Activated CD4-positive, alpha-beta T cell treated with anti-CD3 and anti-CD28 coated beads, Interleukin-2, amount 50 U/mL, for 24 hours (primary cell): ENCODE data around the gene CD3E.

ENCODE experiments used
- DNase-seq, 2 donors: peaks; one replicate each; pipeline ENCODE4 v3.0.0-alpha.2; 2020; ENCODE audit warnings: low read depth in 1 of 2, low spot score in 1 of 2

Gene CD3E

DNA sequence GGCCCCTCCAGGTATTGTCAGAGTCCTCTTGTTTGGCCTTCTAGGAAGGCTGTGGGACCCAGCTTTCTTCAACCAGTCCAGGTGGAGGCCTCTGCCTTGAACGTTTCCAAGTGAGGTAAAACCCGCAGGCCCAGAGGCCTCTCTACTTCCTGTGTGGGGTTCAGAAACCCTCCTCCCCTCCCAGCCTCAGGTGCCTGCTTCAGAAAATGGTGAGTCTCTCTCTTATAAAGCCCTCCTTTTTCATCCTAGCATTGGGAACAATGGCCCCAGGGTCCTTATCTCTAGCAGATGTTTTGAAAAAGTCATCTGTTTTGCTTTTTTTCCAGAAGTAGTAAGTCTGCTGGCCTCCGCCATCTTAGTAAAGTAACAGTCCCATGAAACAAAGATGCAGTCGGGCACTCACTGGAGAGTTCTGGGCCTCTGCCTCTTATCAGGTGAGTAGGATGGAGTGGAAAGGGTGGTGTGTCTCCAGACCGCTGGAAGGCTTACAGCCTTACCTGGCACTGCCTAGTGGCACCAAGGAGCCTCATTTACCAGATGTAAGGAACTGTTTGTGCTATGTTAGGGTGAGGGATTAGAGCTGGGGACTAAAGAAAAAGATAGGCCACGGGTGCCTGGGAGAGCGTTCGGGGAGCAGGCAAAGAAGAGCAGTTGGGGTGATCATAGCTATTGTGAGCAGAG is at the start of gene CD3E:
Gene CD3E, plus strand, starts transcription at position 163 of the 681 bp plus-strand sequence. Its CDS starts 223 bp downstream, at position 386.
- DNase-seq, result peak; percentile 46 to 66

DNA sequence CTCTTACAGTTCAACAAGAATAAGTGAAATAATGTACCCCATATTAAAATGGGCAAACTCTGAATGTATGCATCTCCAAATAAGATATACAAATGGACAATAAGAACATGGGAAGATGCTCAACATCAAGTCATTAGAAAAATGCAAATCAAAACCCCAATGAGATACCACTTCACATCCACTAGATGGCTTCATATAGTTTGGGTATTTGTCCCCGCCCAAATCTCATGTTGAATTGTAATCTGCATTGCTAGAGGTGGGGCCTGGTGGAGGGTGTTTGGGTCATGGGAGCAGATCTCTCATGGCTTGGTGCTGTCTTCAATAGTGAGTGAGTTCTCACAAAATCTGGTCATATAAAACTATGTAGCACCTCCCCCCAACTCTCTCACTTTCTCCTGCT is 46.1 kb upstream of the CD3E start:
- no peak for DNase-seq

DNA sequence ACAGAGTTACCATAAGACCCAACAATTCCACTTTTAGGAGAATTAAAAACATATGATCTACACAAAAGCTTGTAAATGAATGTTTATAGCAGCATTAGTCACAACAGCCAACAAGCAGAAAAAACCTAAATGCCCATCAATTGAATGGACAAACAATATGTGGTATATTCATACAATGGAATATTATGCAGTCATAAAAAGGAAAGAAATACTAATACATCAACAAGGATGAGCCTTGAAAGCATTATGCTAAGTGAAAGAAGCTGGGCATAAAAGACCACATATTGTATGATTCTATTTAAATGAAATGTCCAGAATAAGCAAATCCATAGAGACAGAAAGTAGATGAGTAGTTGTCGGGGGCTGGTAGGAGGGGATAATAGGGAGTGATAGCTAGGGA is 45.4 kb upstream of the CD3E start:
- DNase-seq, result no peak

DNA sequence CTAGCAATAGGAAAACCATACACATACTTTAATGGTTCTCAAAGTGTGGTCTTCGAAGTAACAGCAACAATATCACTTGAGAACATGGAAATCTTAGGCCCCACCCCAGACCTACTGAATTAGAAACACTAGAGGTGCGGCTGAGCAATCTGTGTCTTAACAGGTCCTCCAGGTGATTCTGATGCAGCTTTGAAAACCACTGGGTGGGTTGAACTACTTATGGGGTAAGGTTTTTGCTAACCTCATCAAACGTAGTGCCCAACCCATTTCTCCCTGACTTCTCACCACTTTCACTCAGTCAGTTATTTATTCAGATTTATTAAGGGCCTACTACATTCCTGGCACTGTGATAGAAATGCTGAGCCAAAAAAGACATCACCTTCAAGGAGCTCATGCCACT is 44.2 kb upstream of the CD3E start:
- DNase-seq, result no peak

DNA sequence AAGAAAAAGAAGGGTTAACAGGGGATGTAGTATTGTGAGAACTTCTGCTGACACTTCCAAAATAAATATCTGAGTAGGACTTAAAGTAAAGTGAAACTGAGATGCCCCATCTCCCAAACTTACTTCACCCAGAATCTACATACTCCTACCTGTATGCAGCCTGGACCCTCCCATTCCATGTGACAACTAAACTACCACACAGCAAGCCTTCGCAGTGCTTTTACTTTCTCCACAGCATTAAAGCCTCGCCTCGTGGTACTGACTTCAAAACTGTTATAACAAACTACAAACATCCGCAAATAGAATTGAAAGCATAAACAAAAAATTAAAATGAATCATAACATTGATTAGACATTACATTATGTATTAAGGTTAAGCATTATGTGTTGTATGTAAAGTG is 41.4 kb upstream of the CD3E start:
- DNase-seq, result no peak

DNA sequence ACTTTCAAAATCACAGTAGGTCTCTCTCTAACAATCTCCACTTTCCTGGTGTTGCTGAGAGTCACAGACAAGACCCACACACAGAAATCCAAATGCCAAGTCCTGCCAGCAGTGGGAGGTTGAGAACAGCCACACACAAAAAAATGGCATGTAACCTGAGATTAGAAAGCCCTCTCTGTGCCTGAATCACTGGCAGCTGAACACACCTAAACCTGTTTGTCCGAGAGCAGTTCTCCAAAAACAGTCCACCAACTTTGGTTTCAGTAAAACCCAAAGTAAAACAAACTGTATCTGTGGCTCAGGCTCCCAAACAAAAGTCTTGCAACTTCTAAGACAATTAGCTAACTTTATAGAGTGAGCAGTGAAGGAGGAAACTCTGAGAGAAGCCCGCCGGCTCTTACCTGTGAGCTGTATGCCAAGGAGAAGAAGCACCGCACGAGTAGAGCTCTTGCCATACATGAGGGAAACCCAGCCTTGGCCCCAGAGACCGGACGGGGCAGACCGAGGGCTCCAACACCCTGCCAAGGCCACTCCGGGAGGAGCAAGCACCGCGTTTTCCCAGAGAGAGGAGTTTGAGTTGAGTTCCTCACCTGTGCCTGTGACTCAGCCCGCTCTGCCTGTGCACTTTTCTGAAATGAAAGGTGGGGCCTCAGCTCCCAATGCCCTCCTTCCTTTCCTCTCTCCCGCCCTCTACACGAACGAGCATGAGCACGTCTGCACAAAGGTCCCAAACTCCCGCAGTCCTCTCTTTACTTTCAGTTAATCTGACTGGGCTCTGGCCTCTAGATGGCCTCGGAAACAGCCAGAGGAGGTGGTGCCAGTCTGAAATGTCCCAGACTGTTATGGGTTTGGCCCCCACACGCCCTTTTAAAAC is 40.6 kb upstream of the CD3E start, which contains the start of gene MPZL2:
Gene MPZL2, minus strand, starts transcription at position 603 of the 874 bp plus-strand sequence. Its CDS starts 144 bp downstream, at position 459.
- no peak for DNase-seq

DNA sequence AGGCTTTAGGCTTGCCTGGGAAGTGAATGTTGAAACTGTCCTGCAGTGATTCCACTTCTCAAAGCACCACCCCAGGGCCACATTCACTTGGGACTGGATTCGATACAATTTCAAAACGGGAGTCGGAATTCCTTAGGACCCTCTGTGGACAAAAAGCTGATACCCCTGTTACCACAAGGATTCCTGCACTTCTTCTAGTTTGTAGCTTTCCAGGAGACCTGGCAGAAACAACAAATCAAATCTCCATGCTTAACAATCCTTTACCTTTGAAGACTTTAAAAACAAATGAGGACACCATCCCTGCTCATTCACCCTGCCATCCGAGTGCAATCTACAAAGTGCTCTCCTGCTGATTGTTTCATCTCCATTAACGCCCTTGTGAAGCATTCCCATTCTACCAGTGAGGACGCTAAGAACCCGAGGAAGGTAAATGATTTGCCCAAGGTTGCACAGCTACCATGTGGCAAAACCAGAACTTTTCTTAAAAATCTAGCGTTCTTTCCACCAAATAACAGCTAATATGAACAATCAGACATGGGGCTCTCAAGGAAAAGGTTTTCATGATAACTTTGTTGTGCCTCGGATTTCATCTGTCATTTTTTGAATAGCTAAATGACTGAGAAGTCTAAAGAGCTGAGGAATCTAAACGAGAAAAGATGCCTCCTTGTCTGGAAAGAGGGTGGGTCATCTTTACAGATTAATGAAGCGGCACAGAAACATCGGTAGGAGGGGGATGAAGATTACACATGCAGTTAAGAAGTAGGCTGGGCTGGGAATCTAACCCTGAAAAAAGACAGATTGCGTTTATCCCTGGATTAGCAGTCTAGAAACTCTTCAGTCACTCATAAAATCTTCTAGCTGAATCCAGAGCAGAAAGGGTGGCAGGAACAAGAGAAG is 39.7 kb upstream of the CD3E start:
- DNase-seq, result no peak

DNA sequence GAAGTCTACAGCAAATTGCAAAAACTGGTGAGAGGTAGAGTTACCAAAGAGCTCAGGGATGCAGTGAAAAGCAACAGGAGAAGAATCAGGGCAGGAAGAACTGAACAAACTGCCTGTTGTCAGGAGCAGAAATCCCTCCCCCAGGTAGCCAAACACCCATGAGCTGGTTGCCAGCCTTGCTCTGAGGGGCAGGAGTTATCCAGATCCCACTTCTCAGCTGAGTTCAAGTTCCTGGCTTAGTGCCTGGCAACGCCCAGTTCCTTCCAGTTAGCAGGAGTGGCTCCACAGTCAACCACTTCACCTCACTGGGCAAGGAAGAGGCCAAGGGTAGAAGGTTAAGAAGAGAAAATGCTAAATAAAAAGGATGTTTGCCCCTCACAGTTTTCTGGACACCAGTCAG is 38.6 kb upstream of the CD3E start:
- DNase-seq, result no peak

DNA sequence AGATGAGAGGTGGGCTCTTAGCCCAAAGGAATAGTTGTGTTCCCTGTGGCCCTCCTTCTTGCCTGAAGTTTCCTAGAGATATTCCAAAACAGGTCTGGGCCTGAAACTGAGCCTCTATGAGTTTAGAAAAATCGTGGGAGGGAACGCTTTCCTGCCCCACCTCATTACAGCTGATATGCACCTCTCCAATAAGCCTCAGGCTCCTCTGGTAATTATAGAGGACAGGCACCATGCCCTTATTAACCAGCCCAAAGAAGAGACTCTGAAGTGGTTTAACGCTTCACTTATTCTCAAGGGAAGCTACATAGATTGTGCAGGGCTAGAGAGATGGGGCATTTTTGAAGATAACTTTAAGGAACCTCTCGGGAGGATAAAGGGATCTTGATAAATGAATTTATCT is 37.0 kb upstream of the CD3E start:
- DNase-seq, result no peak

DNA sequence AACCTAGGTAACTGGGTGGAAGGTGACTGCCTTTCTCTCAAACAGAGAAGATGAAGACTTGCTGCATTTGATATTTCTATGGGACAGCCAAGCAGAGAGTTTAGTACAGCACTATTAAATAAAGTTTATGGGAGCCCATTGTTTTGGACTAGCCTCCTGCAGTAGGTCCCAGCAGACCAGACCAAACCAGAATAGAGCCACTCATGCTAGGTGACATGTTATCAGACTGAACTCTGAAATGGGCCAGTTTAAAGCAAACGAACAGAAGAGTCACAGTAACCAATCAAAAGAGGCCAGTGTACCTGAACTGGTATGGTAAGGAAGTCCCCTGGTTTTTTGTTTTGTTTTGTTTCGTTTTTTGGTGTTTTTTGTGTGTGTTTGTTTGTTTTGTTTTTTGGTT is 32.5 kb upstream of the CD3E start:
- DNase-seq, result no peak

DNA sequence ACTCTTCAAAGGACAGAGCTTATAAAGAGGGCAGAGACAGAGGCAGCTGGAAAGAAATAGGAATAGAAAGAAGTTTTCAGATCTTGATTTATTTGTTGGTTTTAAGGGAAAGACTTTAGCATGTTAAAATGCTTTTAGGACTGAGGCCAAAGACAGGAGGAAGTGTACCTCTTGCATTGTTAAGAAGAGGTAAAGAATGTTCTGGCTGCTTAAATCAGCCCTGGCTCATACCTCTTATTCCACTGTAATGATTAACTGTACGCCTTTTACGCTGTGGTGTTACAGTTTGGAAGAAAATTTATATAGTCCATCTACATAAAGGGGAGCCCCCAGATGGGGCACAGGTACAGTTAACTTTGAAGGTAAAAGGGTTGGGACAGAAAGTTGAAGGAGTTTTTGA is 30.3 kb upstream of the CD3E start:
- DNase-seq, result no peak

DNA sequence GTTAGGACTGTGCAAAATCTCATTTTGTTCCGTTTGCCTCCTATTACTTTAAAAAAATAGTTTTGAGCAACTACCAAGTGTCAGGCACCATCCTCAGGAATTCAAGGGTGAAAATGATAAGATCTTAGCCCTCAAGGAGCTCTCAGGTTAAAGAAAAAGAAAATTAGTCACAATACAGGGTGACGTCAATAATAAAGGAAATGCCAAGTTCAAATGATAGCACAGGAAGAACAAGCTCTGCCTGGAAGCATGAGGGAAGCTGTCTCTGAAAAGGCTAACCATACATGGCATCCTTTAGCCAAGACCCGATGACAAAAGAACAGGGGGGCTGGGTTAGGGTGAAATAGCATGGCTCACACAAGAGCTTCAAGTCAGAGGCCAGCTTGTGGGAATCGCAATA is 29.4 kb upstream of the CD3E start:
- no peak for DNase-seq

DNA sequence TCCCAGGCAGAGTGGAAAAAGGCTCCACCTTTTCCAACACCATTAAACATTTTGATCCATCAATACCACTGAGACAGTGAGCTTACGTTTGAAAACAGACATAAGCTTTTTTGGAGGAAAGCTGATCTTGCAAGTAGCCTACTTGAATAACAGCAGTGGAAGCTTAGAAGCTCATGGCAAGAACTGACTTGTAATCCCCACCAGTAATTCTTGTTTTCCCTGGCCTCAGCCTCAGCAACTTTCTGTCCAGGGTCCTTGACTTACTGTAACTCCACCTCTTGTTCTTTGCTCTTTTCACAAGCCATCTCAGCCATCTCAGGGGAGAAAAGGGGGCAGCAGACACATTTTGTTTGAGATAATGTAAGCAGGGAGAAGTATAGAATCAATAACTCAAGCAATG is 28.1 kb upstream of the CD3E start:
- DNase-seq, result no peak

DNA sequence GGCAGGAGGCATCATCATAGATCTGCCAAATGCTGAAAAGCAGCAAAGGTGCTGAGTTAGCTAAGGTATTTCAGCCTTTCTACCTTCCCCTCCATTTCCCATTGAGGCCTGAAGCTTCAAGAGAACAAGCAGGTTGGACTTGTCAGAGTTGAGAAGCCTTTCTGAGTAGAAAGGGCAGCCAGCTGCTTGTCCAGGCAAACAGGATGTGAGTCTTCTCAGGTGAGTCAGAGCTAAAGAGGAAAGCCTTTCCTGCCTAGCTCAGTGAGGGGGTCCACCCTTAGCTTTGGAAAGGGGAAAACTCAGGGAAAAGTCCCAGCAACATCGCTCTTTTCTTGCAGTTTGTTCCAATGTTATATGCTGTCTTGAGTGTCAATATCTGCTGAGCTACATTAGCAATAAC is 27.2 kb upstream of the CD3E start:
- no peak for DNase-seq

DNA sequence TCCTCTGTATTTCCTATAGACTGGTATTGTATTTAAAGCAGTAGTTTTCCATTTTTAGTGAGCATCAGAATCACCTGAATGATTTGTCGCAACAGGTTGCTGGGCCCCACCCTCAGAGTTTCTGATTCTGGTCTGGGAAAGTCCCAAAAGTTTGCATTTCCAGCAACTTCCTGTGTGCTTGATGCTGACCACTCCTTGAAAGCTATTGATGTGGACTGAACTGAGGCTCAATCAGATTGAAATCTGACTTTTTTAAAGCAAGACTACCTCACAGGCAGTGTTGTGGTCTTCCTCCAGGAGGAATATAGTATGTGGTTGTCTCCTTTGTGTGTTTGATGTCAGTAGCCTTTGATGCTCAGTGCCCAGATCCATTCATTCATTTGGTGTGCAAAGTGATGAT is 23.2 kb upstream of the CD3E start:
- no peak for DNase-seq

DNA sequence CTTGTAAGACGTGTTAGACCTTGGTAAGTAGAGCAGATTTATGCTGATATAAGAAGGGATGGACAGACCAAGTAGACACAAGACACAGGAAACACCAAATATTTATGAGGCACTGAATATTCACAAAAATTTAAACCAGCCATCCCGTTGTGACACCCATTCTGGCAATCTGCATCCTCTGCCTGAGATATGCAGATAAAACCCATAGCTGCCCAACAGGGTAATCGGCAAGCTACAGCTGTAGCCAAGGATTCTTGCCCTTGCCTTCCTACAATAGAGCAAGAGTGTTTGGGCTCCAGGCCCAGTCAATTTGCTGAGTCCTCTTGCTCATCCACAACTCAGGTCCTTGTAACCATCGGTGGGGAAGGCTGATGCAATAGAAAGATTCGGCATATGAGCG is 21.9 kb upstream of the CD3E start:
- no peak for DNase-seq

DNA sequence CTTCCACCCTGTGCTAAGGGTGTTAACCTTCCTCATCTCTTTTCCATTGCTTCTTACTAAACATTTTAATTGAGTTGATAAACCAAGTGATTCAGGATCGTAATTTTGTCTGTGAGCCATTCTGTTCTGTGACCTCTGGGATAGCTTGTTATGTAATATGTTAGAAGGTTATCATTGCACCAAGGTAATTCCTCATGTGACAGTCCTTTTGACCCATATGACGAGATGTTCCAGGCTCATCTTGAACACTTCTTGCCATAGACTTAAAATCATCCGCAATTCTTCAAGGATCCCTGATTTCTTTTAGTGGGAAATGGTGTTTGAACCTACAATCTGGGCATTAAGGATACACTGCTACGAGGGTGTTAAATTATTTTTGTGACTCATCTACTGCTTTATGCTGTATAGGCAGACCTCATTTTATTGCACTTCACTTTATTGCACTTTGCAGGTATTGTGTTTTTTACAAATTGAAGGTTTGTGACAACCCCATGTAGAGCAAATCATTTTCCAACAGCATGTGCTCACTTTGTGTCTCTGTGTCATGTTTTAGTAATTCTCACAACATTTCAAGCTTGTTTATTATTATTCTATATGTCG is 21.4 kb upstream of the CD3E start:
- DNase-seq, result no peak

DNA sequence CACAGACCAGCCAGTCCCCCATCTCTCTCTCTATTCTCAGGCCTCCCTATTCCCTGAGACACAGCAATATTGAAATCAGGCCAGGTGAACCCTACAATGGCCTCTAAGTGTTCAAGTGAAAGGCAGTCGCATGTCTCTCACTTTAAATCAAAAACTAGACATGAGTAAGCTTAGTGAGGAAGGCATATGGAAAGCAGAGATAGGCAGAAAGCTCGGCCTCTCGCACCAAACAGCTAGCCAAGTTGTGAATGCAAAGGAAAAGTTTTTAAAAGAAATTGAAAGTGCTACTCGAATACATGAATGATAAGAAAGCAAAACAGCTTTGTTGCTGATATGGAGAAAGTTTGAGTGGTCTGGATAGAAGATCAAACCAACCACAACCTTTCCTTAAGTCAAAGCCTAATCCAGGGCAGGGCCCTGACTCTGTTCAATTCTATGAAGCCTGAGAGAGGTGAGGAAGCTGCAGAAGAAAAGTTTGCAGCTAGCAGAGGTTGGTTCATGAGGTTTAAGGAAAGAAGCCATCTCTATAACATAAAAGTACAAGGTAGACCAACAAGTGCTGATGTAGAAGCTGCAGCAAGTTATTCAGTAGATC is 20.7 kb upstream of the CD3E start:
- peak in 1 of 2 donors; percentile 31 for DNase-seq

DNA sequence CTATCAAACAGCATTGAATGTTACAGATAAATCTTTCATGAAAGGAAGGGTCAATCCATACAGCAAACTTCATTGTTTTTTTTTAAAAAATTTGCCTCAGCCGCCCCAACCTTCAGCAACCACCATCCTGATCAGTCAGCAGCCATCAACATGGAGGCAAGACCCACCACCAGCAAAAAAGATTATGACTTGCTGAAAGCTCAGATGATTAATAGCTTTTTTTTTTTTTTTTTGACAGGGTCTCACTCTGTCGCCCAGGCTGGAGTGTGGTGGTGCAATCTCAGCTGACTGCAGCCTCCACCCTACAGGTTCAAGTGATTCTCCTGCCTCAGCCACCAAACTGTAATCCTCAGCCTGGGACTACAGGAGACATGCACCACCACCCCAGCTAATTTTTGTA is 18.0 kb upstream of the CD3E start:
- DNase-seq, result no peak

DNA sequence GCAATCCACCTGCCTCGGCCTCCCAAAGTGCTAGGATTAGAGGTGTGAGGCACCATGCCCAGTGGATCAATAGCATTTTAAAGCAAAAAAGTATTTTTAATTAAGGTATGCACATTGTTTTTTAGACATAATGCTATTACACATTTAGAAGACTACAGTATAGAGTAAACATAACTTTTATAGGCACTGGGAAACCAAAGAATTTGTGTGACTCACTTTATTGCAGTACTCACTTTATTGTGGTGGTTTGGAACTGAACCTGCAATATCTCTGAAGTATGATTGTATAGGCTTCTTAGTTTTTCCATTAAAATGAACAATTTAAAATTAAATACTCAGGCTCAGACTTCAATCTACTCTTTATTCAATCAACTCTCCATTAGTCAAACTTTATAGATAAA is 17.5 kb upstream of the CD3E start:
- DNase-seq, result no peak

DNA sequence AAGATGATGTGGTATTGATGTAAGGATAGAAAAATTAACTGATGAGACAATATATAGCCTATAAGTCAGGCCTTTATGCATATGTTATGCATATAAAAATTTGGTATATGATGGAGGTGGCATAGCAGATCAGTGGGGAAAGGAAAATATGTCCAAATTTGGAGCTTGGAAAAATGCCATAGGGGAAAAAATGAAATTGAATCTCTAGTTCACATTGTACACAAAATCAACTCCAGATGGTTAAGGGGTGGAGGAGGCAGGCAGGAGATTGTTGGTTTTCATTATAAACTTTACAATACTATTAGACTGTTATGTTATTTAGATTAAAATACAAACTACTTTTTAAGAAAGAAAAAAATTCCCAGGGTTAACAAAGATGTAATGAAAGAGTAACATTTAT is 15.1 kb upstream of the CD3E start:
- DNase-seq, result no peak
